ENCODE measurements around the gene PROCR.

DNA sequence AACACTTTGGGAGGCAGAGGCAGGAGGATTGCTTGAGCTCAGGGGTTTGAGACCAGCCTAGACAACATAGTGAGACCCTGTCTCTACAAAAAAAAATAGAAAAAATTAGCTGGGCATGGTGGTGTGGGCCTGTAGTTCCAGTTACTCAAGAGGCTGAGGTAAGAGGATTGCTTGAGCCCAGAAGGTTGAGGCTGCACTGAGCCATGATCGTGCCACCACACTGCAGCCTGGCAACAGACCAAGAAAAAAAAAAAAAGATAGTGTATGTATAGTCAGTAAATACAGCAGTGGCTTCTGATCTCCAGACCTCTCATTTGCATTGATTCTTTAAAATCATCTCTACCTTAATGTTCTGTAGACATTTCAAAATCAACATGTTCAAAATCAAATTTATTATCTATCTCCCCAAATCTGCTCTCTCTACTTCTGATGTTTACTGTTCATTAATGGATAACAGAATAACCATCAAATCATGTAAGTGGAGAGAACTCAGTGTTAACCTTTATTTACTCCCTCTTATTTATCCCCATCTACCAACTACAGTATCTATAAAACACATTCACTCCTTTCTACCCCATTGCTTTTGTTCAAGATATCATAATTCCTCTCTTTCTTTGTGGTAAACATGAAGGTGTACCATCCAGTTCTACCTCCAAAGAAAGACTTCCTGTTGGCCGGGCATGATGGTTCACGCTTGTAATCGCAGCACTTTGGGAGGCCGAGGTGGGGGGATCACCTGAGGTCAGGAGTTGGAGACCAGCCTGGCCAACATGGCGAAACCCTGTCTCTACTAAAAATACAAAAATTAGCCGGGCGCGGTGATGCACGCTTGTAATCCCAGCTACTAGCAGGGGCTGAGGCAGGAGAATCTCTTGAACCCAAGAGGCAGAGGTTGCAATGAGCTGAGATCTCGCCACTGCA lies 7.7 kb downstream of the PROCR start:
- TF ChIP-seq POLR2A (IDR thresholded peaks at IDR 0.05) = no peak
- TF ChIP-seq, protein P1, sequence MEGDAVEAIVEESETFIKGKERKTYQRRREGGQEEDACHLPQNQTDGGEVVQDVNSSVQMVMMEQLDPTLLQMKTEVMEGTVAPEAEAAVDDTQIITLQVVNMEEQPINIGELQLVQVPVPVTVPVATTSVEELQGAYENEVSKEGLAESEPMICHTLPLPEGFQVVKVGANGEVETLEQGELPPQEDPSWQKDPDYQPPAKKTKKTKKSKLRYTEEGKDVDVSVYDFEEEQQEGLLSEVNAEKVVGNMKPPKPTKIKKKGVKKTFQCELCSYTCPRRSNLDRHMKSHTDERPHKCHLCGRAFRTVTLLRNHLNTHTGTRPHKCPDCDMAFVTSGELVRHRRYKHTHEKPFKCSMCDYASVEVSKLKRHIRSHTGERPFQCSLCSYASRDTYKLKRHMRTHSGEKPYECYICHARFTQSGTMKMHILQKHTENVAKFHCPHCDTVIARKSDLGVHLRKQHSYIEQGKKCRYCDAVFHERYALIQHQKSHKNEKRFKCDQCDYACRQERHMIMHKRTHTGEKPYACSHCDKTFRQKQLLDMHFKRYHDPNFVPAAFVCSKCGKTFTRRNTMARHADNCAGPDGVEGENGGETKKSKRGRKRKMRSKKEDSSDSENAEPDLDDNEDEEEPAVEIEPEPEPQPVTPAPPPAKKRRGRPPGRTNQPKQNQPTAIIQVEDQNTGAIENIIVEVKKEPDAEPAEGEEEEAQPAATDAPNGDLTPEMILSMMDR (IDR thresholded peaks at IDR 0.05) = no peak

All from lower leg skin (tissue), 3 donors.